Measurements from ENCODE around the gene CXXC5.

GRCh38 chr5:139631520-139632165 is 16.5 kb upstream of the CXXC5 start:
- TF ChIP-seq CTCF (IDR thresholded peaks at IDR 0.05) (no peak), EP300 (IDR thresholded peaks at IDR 0.05; ENCODE audit: low read depth) (no peak)
